ENCODE data around the gene PCBP1. TPM values are rescaled to one million over a fixed set of nuclear protein-coding genes. Genes with fewer than 3 reads are reported as not detected.

PCBP1 gene
- total and polyA plus RNA-seq, 9 of the 15 experiments (the other 6 are each of a cell fraction or from before 2014, with no cell fraction given) = 19.2 to 407 (median 78.1) TPM

DNA sequence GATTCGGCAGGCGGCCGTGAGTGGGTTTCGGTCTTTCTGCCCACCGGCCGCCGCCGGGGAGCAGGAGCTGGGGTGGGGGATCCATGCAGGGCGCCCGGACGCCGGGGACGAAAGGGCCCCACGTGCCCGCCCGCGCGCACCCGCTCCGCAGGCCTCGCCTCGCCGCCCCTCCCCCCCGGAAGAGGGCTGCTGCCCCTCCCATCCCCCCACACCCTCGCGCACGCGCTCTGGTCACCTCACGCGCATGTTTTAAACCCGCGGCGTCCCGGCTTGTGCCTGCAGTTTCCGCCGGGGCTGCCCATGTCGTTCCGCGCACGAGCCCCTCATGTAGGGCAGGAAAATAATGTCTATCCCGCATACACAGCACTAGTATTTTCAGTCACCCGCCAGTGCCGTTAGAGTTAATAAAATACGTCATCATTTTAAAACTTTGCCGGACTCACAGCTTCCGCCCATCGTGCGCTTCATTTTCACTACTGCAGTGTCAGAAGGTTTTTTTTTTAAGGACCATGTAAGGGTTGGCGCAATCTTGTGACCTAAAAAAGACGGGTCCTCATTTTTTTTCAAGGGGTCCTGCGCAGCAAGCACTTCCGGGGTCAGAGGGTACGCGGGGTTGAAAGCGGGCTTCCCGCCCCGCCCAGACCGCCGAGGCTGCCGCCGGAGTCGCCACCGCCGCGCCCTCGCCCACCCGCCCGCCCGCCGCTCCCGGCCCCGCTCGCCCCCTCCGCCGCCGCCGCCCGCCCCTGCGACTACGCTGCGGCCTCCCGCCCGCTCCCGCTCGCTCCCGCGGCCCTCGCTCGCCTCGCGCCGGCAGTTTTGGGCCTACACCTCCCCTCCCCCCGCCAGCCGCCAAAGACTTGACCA, at the start of gene PCBP1 (continued):
- TF ChIP-seq BCLAF1 (IDR thresholded peaks at IDR 0.05; ENCODE audit: borderline replicate concordance in 1 of 2, control insufficient read depth in 1 of 2, low read depth in 2 of 2, low read length in 1 of 2) = 0 out of 4 replicates have a peak, but pooled peaks of 1 of the 2 experiments have one; percentile 9
- no peak for TF ChIP-seq HDAC8 (tag; IDR thresholded peaks at IDR 0.05)
- no peak for TF ChIP-seq STAG1 (CRISPR knock-in tag; IDR thresholded peaks at IDR 0.05; ENCODE audit: borderline replicate concordance)
- no peak for TF ChIP-seq ZNF263 (CRISPR knock-in tag; IDR thresholded peaks at IDR 0.05; ENCODE audit: borderline replicate concordance)
- TF ChIP-seq CHD2 (IDR thresholded peaks at IDR 0.05; ENCODE audit: low read depth, low read length) = peak; percentile 74
- TF ChIP-seq, protein P1, sequence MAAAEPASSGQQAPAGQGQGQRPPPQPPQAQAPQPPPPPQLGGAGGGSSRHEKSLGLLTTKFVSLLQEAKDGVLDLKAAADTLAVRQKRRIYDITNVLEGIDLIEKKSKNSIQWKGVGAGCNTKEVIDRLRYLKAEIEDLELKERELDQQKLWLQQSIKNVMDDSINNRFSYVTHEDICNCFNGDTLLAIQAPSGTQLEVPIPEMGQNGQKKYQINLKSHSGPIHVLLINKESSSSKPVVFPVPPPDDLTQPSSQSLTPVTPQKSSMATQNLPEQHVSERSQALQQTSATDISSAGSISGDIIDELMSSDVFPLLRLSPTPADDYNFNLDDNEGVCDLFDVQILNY (CRISPR knock-in tag; IDR thresholded peaks at IDR 0.05) = no peak
- peak; percentile 29 to 49; a peak in 1 of 4 replicates for TF ChIP-seq NONO (IDR thresholded peaks at IDR 0.05; ENCODE audit: low read depth in 2 of 2, low read length in 1 of 2)
- no peak for TF ChIP-seq PRMT5 (CRISPR knock-in tag; IDR thresholded peaks at IDR 0.05)
- TF ChIP-seq ZNF561 (CRISPR knock-in tag; conservative IDR thresholded peaks at IDR 0.05) = no peak
- peak; percentile 49 for TF ChIP-seq USF1 (CRISPR knock-in tag; IDR thresholded peaks at IDR 0.05)
- no peak for TF ChIP-seq TCF7L2 (IDR thresholded peaks at IDR 0.05; ENCODE audit: low read depth, low read length)
- TF ChIP-seq HDAC2 (IDR thresholded peaks at IDR 0.05) = no peak; the same call in 1 of the 2 replicates
- no peak for TF ChIP-seq SPI1 (IDR thresholded peaks at IDR 0.05; ENCODE audit: borderline replicate concordance, low read depth, low read length)
- TF ChIP-seq MTF1 (CRISPR knock-in tag; IDR thresholded peaks at IDR 0.05; ENCODE audit: borderline replicate concordance) = no peak
- 0 out of 2 replicates have a peak, but pooled peaks have one; percentile 24 for TF ChIP-seq ZNF224 (CRISPR knock-in tag; IDR thresholded peaks at IDR 0.05)
- peak; percentile 98 for TF ChIP-seq GABPA (tag; conservative IDR thresholded peaks at IDR 0.05; ENCODE audit: low read depth)
- TF ChIP-seq ZNF583 (CRISPR knock-in tag; IDR thresholded peaks at IDR 0.05) = no peak
- TF ChIP-seq CREM (IDR thresholded peaks at IDR 0.05; ENCODE audit: low read depth) = peak; percentile 91
- no peak for TF ChIP-seq CBX2 (IDR thresholded peaks at IDR 0.05; ENCODE audit: insufficient read depth, low read length, poor library complexity, severe bottlenecking)
- TF ChIP-seq RNF2 (IDR thresholded peaks at IDR 0.05) = no peak; the same call in none of the 2 replicates
- peak in 1 of 3 experiments; percentile 8; a peak in 1 of 6 replicates for TF ChIP-seq CTCF (IDR thresholded peaks at IDR 0.05 in 2 of 3, conservative IDR thresholded peaks at IDR 0.05 in 1 of 3; ENCODE audit: insufficient read depth in 2 of 3, low read depth in 1 of 3, low read length in 3 of 3)

All from K562 (cell line).